GM23338 (cell line): Measurements from ENCODE around the gene LRP1B. TPM values are rescaled to one million over a fixed set of nuclear protein-coding genes. Genes with fewer than 3 reads are reported as not detected.

Source experiments
- ATAC-seq: fragments of 200-7000 bp; cut with Tn5 transposase; 3 replicates; pipeline ENCODE4 v1.9.1; 2020
- DNase-seq: peaks from one replicate; pipeline ENCODE4 v3.0.0-alpha.2; 2015; ENCODE audit warnings: low spot score
- H2AFZ ChIP-seq: fragments of 200-600 bp; sonication (generic); 2 replicates; pipeline ENCODE4 v1.8.0; 2016; ENCODE audit warnings: antibody characterized with exemption, mild to moderate bottlenecking, moderate library complexity
- H3F3A ChIP-seq: fragments of 200-600 bp; sonication (generic); replicated peaks from 2 replicates; pipeline ENCODE4 v1.8.0; 2017; ENCODE audit warnings: antibody characterized with exemption, mixed run types, low read depth
- H3K27ac ChIP-seq: fragments of 200-600 bp; sonication (generic); 2 replicates; pipeline ENCODE4 v1.6.1; 2016; ENCODE audit warnings: low read depth
- H3K27me3 ChIP-seq: fragments of 200-600 bp; sonication (generic); 2 replicates; pipeline ENCODE4 v1.8.0; 2016; ENCODE audit warnings: mild to moderate bottlenecking, mixed run types, moderate library complexity; ENCODE audit not compliant: insufficient read depth
- H3K36me3 ChIP-seq: fragments of 200-600 bp; sonication (generic); 2 replicates; pipeline ENCODE4 v1.8.0; 2016; ENCODE audit warnings: mild to moderate bottlenecking; ENCODE audit not compliant: insufficient read depth
- H3K4me1 ChIP-seq: fragments of 200-600 bp; sonication (generic); 2 replicates; pipeline ENCODE4 v1.8.0; 2016; ENCODE audit warnings: mild to moderate bottlenecking, moderate library complexity; ENCODE audit not compliant: insufficient read depth
- H3K4me2 ChIP-seq: fragments of 200-600 bp; sonication (generic); 2 replicates; pipeline ENCODE4 v1.7.1; 2017; ENCODE audit warnings: mixed run types
- H3K4me3 ChIP-seq: fragments of 200-600 bp; sonication (generic); 2 replicates; pipeline ENCODE4 v1.6.1; 2016; ENCODE audit warnings: mixed run types
- H3K79me2 ChIP-seq: fragments of 200-600 bp; sonication (generic); replicated peaks from 2 replicates; pipeline ENCODE4 v1.8.0; 2017; ENCODE audit warnings: mild to moderate bottlenecking; ENCODE audit not compliant: insufficient read depth
- H3K9me2 ChIP-seq: fragments of 200-600 bp; sonication (generic); 2 replicates; pipeline ENCODE4 v1.8.0; 2017; ENCODE audit not compliant: insufficient read depth
- H4K20me1 ChIP-seq: fragments of 200-600 bp; sonication (generic); replicated peaks from 2 replicates; pipeline ENCODE4 v1.8.0; 2017; ENCODE audit warnings: mild to moderate bottlenecking; ENCODE audit not compliant: insufficient read depth
- H3K27ac Mint-ChIP-seq: 2 replicates; pipeline ENCODE4 v1.8.0; 2020; ENCODE audit warnings: inconsistent platforms, mild to moderate bottlenecking, moderate library complexity, mixed read lengths
- H3K27me3 Mint-ChIP-seq: 3 replicates; pipeline ENCODE4 v1.8.0; 2022; ENCODE audit warnings: low read depth, mild to moderate bottlenecking, moderate library complexity, mixed read lengths, inconsistent platforms; ENCODE audit not compliant: insufficient read depth, poor library complexity
- H3K36me3 Mint-ChIP-seq: 3 replicates; pipeline ENCODE4 v1.8.0; 2021; ENCODE audit warnings: low read depth, mild to moderate bottlenecking, inconsistent platforms, moderate library complexity, mixed read lengths
- H3K4me1 Mint-ChIP-seq: 3 replicates; pipeline ENCODE4 v1.8.0; 2020; ENCODE audit warnings: mild to moderate bottlenecking, inconsistent platforms, mixed read lengths
- H3K4me3 Mint-ChIP-seq: 3 replicates; pipeline ENCODE4 v1.8.0; 2021; ENCODE audit warnings: moderate library complexity, mild to moderate bottlenecking, inconsistent platforms, mixed read lengths
- H3K9me3 Mint-ChIP-seq: 3 replicates; pipeline ENCODE4 v1.8.0; 2020; ENCODE audit warnings: moderate library complexity, mild to moderate bottlenecking, inconsistent platforms, mixed read lengths
- EZH2 ChIP-seq: fragments of 200-600 bp; sonication (generic); IDR thresholded peaks from one replicate; pipeline ENCODE4 v1.8.0; 2017; ENCODE audit warnings: antibody characterized with exemption, mild to moderate bottlenecking, low read depth; ENCODE audit not compliant: unreplicated experiment
- EZH2phosphoT487 ChIP-seq: fragments of 200-600 bp; sonication (generic); IDR thresholded peaks from one replicate; pipeline ENCODE4 v1.8.1; 2018; ENCODE audit warnings: antibody characterized with exemption; ENCODE audit not compliant: unreplicated experiment
- NANOG ChIP-seq: IDR thresholded peaks from 2 replicates; pipeline ENCODE4 v1.6.1; 2016; ENCODE audit warnings: antibody characterized with exemption, borderline replicate concordance
- POLR2AphosphoS5 ChIP-seq: IDR thresholded peaks from 2 replicates; pipeline ENCODE4 v1.6.1; 2016; ENCODE audit warnings: antibody characterized with exemption, low read depth
- STAT1 ChIP-seq: IDR thresholded peaks from one replicate; pipeline ENCODE4 v1.6.1; 2016; ENCODE audit warnings: antibody characterized with exemption; ENCODE audit not compliant: unreplicated experiment
- ZNF114 ChIP-seq: fragments of 250-450 bp; sonication (Bioruptor Pico); IDR thresholded peaks from 2 replicates; pipeline ENCODE4 v1.5.0; 2020; ENCODE audit warnings: mild to moderate bottlenecking, moderate library complexity
- ZNF331 ChIP-seq: fragments of 250-450 bp; sonication (Bioruptor Pico); IDR thresholded peaks from 2 replicates; pipeline ENCODE4 v1.5.0; 2020; ENCODE audit warnings: low read depth, mild to moderate bottlenecking, moderate library complexity
- polyA plus RNA-seq: library from polyadenylated mRNA; unstranded; fragments of >200 nt; fragmentation: Nextera tagmentation; extraction: Ambion mirVana; gene quantifications from 2 replicates; pipeline ENCODE4 v1.2.1, GENCODE V29; 2016
- total RNA-seq: library from RNA; depleted of rRNA; stranded (reverse); fragments of >200 nt; shearing (Covaris generic); gene quantifications from 2 replicates; pipeline ENCODE4 v1.2.3, GENCODE V29; 2014
- TF ChIP-seq, protein P1 (sequence below), 2 experiments: fragments of 200-600 bp in 1 of 2; sonication (generic) in 1 of 2; conservative IDR thresholded peaks; 2 replicates each; pipeline versions ENCODE4 v1.5.1 to v1.6.1; 2016 to 2017; ENCODE audit warnings: antibody characterized with exemption in 2 of 2, low read depth in 2 of 2, mild to moderate bottlenecking in 2 of 2, moderate library complexity in 1 of 2
- TF ChIP-seq, protein P2 (sequence below): fragments of 250-450 bp; sonication (Bioruptor Pico); IDR thresholded peaks from 2 replicates; pipeline ENCODE4 v1.5.0; 2020; ENCODE audit warnings: mild to moderate bottlenecking, moderate library complexity
- TF ChIP-seq, protein P3 (sequence below): IDR thresholded peaks from 2 replicates; pipeline ENCODE4 v1.6.1; 2016; ENCODE audit warnings: antibody characterized with exemption

The LRP1B gene
- total and polyA plus RNA-seq, 2 experiments from 2014 or later: 0.15 to 0.97 TPM

DNA sequence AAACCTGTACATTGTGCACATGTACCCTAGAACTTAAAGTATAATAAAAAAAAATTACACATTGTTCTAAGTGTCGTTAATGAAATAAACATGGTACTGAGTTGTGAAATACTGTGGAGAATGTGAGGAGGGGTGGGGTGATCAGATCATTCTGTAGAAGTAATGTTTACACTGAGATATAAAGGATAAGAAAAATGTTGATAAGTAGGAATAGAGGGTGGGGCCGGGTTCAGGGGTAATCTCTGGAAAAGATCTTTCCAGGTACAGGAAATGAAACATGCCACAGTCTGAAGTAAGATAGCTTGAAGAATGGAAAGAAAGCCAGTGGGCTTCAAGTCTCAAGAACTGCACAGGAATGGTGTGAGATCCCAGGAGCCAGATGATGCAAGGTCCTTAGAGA lies 1482.4 kb downstream of the LRP1B start (continued):
- TF ChIP-seq, protein P1, sequence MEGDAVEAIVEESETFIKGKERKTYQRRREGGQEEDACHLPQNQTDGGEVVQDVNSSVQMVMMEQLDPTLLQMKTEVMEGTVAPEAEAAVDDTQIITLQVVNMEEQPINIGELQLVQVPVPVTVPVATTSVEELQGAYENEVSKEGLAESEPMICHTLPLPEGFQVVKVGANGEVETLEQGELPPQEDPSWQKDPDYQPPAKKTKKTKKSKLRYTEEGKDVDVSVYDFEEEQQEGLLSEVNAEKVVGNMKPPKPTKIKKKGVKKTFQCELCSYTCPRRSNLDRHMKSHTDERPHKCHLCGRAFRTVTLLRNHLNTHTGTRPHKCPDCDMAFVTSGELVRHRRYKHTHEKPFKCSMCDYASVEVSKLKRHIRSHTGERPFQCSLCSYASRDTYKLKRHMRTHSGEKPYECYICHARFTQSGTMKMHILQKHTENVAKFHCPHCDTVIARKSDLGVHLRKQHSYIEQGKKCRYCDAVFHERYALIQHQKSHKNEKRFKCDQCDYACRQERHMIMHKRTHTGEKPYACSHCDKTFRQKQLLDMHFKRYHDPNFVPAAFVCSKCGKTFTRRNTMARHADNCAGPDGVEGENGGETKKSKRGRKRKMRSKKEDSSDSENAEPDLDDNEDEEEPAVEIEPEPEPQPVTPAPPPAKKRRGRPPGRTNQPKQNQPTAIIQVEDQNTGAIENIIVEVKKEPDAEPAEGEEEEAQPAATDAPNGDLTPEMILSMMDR (conservative IDR thresholded peaks at IDR 0.05; ENCODE audit: low read depth in 2 of 2): no peak

DNA sequence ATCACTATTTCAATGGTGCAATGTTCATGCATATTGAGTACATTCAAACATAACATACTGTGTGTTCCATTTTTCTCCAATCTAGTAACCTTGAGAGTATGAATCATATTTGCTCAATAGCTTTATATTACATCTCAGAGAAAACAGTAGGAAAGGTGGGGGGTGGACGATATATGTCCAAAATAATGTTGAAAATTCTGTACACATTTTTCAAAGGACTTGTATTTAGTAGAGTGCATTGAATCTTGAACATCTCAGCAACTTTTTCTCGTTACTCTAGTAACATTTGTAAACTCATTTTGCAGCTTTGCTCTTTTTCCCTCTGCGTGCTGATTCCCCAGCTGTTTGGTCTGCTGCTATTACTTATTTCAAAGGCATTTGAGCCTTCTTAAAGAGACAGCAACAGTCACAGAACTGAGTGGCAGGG lies 1487.0 kb downstream of the LRP1B start:
- ATAC-seq: no peak
- H4K20me1 ChIP-seq: no peaks in the 10 kb centered on the region
- H3K27ac Mint-ChIP-seq: no peak overlapping the region

DNA sequence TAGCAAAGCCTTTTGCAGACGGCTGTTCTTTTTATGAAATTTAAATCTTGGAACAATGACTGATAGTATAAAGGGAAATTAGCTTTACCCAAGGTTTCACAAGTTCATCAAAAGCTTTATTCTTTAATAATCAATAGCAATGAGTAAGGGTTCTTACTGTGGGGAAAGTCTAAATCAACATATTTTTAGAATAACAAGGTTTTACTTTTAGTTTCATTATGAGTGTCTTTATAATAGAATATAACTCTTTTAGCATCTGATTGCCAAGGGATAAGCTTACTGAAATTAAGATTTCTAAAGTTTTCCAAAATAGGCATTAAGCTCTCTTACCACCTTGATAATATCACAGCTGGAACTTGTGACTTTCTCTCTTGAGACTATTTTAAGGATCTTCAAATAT lies 1489.7 kb downstream of the LRP1B start:
- no peak overlapping the region for H3K27ac ChIP-seq
- no peak overlapping the region for H3K27ac Mint-ChIP-seq
- H3K27me3 ChIP-seq: no peaks in the 10 kb centered on the region
- no peaks in the 10 kb centered on the region for H3K36me3 Mint-ChIP-seq
- ATAC-seq (no peak), DNase-seq (no peak)
- no peak overlapping the region for H3K4me2 ChIP-seq
- H3K4me3 Mint-ChIP-seq: no peak overlapping the region
- no peaks in the 10 kb centered on the region for H3K9me3 Mint-ChIP-seq
- H3K27me3 Mint-ChIP-seq: no peaks in the 10 kb centered on the region
- H3K4me1 Mint-ChIP-seq: no peaks in the 10 kb centered on the region
- no peak overlapping the region for H3K4me3 ChIP-seq
- no peak overlapping the region for H2AFZ ChIP-seq
- no peaks in the 10 kb centered on the region for H3F3A ChIP-seq
- no peaks in the 10 kb centered on the region for H4K20me1 ChIP-seq
- H3K4me1 ChIP-seq: no peaks in the 10 kb centered on the region
- H3K9me2 ChIP-seq: no peaks in the 10 kb centered on the region
- no peaks in the 10 kb centered on the region for H3K36me3 ChIP-seq
- no peaks in the 10 kb centered on the region for H3K79me2 ChIP-seq
- TF ChIP-seq NANOG (no peak), ZNF331 (no peak)
- TF ChIP-seq, protein P2, sequence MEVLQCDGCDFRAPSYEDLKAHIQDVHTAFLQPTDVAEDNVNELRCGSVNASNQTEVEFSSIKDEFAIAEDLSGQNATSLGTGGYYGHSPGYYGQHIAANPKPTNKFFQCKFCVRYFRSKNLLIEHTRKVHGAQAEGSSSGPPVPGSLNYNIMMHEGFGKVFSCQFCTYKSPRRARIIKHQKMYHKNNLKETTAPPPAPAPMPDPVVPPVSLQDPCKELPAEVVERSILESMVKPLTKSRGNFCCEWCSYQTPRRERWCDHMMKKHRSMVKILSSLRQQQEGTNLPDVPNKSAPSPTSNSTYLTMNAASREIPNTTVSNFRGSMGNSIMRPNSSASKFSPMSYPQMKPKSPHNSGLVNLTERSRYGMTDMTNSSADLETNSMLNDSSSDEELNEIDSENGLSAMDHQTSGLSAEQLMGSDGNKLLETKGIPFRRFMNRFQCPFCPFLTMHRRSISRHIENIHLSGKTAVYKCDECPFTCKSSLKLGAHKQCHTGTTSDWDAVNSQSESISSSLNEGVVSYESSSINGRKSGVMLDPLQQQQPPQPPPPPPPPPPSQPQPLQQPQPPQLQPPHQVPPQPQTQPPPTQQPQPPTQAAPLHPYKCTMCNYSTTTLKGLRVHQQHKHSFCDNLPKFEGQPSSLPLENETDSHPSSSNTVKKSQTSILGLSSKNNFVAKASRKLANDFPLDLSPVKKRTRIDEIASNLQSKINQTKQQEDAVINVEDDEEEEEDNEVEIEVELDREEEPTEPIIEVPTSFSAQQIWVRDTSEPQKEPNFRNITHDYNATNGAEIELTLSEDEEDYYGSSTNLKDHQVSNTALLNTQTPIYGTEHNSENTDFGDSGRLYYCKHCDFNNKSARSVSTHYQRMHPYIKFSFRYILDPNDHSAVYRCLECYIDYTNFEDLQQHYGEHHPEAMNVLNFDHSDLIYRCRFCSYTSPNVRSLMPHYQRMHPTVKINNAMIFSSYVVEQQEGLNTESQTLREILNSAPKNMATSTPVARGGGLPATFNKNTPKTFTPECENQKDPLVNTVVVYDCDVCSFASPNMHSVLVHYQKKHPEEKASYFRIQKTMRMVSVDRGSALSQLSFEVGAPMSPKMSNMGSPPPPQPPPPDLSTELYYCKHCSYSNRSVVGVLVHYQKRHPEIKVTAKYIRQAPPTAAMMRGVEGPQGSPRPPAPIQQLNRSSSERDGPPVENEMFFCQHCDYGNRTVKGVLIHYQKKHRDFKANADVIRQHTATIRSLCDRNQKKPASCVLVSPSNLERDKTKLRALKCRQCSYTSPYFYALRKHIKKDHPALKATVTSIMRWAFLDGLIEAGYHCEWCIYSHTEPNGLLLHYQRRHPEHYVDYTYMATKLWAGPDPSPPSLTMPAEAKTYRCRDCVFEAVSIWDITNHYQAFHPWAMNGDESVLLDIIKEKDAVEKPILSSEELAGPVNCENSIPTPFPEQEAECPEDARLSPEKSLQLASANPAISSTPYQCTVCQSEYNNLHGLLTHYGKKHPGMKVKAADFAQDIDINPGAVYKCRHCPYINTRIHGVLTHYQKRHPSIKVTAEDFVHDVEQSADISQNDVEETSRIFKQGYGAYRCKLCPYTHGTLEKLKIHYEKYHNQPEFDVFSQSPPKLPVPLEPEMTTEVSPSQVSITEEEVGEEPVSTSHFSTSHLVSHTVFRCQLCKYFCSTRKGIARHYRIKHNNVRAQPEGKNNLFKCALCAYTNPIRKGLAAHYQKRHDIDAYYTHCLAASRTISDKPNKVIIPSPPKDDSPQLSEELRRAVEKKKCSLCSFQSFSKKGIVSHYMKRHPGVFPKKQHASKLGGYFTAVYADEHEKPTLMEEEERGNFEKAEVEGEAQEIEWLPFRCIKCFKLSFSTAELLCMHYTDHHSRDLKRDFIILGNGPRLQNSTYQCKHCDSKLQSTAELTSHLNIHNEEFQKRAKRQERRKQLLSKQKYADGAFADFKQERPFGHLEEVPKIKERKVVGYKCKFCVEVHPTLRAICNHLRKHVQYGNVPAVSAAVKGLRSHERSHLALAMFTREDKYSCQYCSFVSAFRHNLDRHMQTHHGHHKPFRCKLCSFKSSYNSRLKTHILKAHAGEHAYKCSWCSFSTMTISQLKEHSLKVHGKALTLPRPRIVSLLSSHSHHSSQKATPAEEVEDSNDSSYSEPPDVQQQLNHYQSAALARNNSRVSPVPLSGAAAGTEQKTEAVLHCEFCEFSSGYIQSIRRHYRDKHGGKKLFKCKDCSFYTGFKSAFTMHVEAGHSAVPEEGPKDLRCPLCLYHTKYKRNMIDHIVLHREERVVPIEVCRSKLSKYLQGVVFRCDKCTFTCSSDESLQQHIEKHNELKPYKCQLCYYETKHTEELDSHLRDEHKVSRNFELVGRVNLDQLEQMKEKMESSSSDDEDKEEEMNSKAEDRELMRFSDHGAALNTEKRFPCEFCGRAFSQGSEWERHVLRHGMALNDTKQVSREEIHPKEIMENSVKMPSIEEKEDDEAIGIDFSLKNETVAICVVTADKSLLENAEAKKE (CRISPR knock-in tag): no peak

More for the DNA sequence above, 1487.0 kb downstream of the LRP1B start:
- no peaks in the 10 kb centered on the region for H3K4me1 ChIP-seq
- H3K36me3 ChIP-seq: no peaks in the 10 kb centered on the region
- H3K79me2 ChIP-seq: no peaks in the 10 kb centered on the region
- H3K4me2 ChIP-seq: no peak overlapping the region
- no peak overlapping the region for H2AFZ ChIP-seq
- H3K27me3 ChIP-seq: no peaks in the 10 kb centered on the region
- no peak for DNase-seq
- H3K4me1 Mint-ChIP-seq: no peaks in the 10 kb centered on the region
- TF ChIP-seq, protein P3, sequence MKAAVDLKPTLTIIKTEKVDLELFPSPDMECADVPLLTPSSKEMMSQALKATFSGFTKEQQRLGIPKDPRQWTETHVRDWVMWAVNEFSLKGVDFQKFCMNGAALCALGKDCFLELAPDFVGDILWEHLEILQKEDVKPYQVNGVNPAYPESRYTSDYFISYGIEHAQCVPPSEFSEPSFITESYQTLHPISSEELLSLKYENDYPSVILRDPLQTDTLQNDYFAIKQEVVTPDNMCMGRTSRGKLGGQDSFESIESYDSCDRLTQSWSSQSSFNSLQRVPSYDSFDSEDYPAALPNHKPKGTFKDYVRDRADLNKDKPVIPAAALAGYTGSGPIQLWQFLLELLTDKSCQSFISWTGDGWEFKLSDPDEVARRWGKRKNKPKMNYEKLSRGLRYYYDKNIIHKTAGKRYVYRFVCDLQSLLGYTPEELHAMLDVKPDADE: no peak
- TF ChIP-seq STAT1 (no peak), ZNF331 (no peak), ZNF114 (no peak), EZH2phosphoT487 (no peak), EZH2 (no peak), POLR2AphosphoS5 (no peak)
- TF ChIP-seq, protein P1 (conservative IDR thresholded peaks at IDR 0.05; ENCODE audit: low read depth in 2 of 2): no peak
- no peak overlapping the region for H3K4me3 ChIP-seq
- H3K27ac ChIP-seq: no peak overlapping the region
- no peaks in the 10 kb centered on the region for H3K9me3 Mint-ChIP-seq
- H3K4me3 Mint-ChIP-seq: no peak overlapping the region
- H3K27me3 Mint-ChIP-seq: no peaks in the 10 kb centered on the region
- H3K36me3 Mint-ChIP-seq: no peaks in the 10 kb centered on the region
- H3K9me2 ChIP-seq: no peaks in the 10 kb centered on the region
- no peaks in the 10 kb centered on the region for H3F3A ChIP-seq
